Skin epidermis (tissue), 12 donors: ENCODE data around the gene LCE4A.

ENCODE experiments used
- H3K27ac ChIP-seq, 21 experiments: fragments of 200-600 bp; sonication (generic) in 11 of 21; one replicate each; pipeline ENCODE4 v1.5.0; 2020; ENCODE audit warnings: mild to moderate bottlenecking in 3 of 21, inconsistent platforms in 2 of 21, moderate library complexity in 2 of 21
- H3K4me3 ChIP-seq, 7 experiments: fragments of 200-600 bp; sonication (generic) in 2 of 7; one replicate each; pipeline ENCODE4 v1.5.0; 2020; ENCODE audit warnings: inconsistent platforms in 2 of 7, mild to moderate bottlenecking in 2 of 7, moderate library complexity in 1 of 7

Gene LCE4A

DNA sequence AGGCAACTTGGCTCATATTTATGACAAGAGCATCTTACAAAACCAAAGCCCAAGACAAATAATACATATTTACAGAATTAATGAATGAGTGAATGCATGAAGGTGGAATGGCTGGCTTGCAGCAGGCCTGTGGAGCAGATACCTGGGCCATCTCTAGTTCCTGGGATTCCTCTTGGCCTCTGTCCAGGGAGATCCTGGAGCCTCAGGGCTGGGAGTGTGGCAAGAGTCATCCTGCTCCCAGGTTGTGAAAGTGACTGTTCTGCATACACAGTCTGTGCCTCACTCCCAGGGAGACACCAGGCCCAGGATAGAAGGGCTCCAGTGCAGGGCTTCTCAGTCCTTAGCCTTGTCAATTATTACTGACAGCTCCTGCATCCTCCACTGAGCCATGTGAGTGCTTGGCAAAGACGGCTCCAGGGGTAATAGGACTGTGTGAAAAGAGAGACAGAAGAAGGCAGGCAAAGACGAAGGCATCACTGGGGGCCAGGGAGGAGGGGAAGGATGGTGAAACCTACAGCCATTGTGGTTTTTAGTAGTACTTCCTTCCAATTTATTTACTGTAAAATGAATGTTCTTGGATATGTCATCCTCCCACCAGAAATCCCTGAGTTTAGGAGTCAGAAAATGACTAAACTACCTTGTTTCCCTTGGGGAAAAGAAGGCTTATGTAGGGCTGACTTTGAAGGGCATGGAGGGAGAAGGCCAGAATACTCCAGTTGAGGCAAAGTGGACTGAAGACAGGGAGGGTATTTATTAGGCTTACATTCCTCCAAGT is 35.6 kb downstream of the LCE4A start:
- H3K27ac ChIP-seq: no peak overlapping the region
- H3K4me3 ChIP-seq: no peak overlapping the region

DNA sequence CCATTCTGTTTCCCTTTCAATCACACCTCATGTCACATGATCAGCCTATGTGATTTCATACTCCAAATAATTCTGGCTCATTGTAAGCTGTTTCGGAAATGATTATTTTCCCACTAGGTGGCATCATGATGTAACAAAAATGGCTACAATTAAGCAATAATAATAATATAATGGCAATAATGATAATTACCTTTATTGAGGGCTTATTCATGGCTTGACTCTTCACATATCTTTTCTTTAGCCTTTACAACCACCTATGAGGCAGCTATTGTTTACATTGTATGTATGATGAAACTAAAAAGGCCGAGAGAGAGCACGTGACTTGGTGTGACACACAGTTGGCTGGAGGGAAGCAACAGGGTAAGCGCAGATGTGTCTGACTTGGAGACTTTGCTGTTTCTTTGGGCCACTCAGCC is 37.3 kb downstream of the LCE4A start:
- no peak overlapping the region for H3K27ac ChIP-seq
- no peak overlapping the region for H3K4me3 ChIP-seq

DNA sequence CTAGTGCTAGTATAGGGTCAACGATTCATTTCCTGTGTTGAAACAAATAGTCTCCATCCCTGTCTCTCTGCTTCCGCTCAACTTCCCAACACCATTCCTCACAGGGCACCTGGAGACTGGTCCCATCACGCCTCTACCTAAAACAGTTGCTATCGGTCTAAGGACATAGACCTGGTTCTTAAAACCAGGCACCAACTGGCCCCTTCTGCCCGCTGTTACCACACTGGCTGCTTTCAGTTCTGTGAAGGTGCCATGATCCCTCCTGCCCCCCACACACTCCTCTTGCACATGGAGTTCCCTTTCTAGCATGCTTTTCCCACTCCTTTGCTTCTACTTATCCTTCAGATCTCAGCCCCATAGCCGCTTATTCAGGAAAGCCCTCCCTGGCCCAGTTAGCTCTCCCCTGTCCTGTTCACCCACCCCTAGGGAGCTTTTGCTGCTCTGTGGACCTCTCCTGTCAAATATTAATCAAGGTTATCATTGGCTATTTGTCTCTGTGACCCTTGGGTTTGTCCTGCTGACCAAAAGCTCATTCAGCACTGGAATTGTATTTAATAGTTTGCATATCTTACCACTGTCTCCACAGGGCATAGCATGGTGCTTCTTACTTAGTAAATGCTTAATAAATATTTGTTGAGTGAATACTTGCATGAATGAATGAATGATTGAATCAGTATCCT is 37.9 kb downstream of the LCE4A start:
- no peak overlapping the region for H3K4me3 ChIP-seq
- no peak overlapping the region for H3K27ac ChIP-seq

DNA sequence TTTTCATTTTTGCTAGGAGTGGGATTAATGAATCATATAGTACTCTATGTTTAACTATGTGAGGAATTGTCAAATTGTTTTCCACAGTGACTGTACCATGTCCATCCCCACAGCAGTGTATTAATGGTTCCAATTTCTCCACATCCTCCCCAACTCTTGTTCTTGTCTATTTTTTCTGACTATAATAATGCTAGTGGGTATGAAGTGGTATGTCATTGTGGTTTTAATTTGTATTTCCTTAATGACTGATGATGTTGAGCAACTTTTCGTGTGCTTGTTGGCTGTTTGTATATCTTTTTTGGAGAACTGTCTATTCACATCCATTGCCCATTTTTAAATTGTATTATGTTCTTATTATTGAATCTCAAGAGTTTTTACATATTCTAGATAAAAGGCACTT is 39.9 kb downstream of the LCE4A start:
- no peak overlapping the region for H3K4me3 ChIP-seq
- no peak overlapping the region for H3K27ac ChIP-seq

DNA sequence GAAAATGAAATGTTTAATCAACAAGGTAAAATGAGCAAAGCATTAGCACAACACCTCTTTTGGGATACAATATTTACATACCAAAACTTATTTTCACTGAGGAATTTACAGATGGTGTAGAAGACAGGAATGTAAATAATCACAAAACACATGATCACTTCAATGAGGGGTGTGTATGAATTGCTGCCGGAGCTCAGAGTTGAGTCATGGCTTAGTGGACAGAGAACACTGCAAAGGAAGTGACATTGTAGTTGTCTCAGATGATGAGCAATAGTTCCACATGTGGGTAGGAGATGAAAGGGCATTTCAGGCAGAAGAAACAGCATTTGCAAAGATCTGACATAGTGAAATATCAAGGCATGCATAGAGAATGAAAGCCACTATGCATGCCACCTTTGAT is 44.3 kb downstream of the LCE4A start:
- Histone ChIP-seq H3K27ac (no peak overlapping the region), H3K4me3 (no peak overlapping the region)

DNA sequence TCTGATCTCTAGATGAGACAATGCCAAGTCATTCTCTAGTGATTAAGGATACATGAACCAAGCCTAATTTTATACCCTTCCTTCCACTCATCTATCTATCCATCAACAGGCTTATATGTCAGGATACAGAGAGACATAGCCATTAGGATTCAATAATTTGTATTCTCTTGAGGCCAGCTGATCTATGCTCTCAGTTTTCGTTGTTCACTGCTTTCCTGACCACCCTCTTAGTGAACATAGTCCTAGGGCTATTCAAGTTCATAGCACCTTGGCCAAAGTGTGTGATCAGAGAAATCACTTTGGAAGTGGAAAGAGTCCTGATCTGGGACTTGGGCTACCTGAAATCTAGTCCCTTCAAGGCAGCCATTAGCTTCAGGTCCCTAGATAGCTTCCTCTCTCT is 45.6 kb downstream of the LCE4A start:
- H3K4me3 ChIP-seq: no peak overlapping the region

DNA sequence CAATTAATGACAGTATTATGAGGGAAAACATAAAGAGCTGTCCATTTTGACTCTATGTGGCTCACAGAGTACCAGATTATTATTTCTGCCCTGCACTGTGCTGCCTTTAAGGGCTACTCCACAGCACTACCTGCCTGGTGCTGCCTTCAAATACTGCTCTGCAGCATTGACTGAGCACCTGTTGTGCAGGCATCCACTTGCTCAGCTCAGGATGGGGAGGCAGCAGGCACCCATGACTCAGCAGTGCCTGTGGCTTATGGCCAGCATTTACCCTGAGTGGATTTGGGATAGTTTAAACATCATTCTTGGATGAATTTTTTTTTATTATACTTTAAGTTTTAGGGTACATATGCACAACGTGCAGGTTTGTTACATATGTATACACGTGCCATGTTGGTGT is 48.9 kb downstream of the LCE4A start:
- H3K27ac ChIP-seq: no peak overlapping the region

More for the DNA sequence above, 45.6 kb downstream of the LCE4A start:
- H3K27ac ChIP-seq: no peak overlapping the region

DNA sequence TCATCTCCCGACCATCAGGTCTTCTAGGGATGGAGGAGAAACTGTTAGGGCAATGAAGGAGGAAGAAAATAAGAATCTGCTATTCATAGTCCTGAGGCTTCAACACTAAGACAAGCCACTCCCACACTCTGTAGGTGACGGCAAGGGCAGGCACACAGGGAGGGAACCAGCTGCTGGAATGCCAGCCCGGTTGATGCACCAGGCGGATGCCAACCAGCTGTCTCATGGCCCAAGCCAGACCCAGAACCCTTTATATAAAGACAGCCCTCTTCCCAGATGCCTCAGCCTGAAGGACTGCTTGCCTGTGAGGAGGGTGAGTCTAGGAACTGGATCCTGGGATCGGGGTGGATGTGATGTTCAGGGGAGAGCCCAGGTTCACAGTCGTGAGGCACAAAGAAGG is 49.8 kb downstream of the LCE4A start, which contains the start of gene KPRP:
KPRP (plus strand) TSS at position 279 of the 400 bp plus-strand sequence. CDS start 1,564 bp downstream, outside the sequence.
- no peak within 1 kb of the TSS for H3K27ac ChIP-seq
- no peak within 1 kb of the TSS for H3K4me3 ChIP-seq

More for the DNA sequence above, 48.9 kb downstream of the LCE4A start:
- no peak overlapping the region for H3K4me3 ChIP-seq

DNA sequence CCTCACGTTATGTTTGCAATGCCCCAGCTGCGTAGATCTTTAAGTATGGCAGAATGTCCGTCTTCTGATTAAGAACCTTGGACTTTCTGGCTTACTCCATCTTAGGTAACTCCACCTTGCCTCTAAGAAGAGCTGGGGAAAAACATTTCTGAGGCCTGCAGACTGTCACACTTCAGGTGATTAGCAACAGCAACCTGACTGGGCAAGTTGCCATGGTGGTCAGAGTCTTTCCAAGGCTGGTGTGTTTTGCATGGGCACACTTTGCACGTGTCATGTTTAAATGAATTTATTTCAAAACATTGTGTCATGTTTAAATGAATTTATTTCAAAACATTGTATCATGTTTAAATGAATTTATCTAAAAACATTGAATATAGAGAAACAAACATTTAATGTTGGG is 50.7 kb downstream of the LCE4A start:
- Histone ChIP-seq H3K4me3 (no peak overlapping the region), H3K27ac (no peak overlapping the region)
